ENCODE measurements around the gene GCK. TPM values are rescaled to one million over a fixed set of nuclear protein-coding genes. Genes with fewer than 3 reads are reported as not detected.

GCK gene
- total and polyA plus RNA-seq, 4 donors: 0.09 to 12.7 (median 0.44) TPM

DNA sequence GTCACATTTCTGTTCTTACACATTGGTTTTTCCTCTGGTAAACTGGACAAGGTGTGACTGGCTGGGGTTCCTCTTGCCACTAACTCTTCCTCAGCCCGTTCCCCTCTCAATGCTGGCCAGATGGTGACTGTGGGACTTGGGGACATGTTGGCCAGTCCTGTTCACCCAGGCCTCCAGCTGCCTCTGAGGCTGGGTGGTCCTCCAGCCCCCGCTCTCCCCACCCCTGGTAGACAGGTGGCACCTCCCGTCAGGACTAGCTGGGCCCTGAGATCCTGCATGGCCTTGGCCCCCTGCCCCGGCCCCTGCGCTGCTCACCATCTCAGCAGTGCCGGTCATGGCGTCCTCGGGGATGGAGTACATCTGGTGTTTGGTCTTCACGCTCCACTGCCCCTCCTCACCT is 37.3 kb downstream of the GCK start:
- Histone ChIP-seq H3K4me3 (ENCODE audit: low read depth in 1 of 3, low read length in 3 of 3) (no peak overlapping the region), H3K9me3 (ENCODE audit: control insufficient read depth in 4 of 4, low read length in 3 of 4) (no peaks in the 10 kb centered on the region), H3K27ac (ENCODE audit: low read depth in 1 of 2, low read length in 2 of 2) (no peak overlapping the region), H3K9ac (ENCODE audit: low read depth in 1 of 2, low read length in 2 of 2) (no peak overlapping the region), H3K27me3 (ENCODE audit: control insufficient read depth in 4 of 4, insufficient read depth in 4 of 4, low read length in 3 of 4) (no peaks in the 10 kb centered on the region), H3K4me1 (ENCODE audit: control insufficient read depth in 4 of 4, insufficient read depth in 4 of 4, low read length in 3 of 4) (peaks cover under 1 to 26% (median 19%) of the 10 kb centered on the region in 4 donors), H3K36me3 (ENCODE audit: control insufficient read depth in 4 of 4, insufficient read depth in 3 of 4, low read depth in 1 of 4, low read length in 3 of 4) (peaks cover 0 to 27% (median 8%) of the 10 kb centered on the region in 4 donors)
- 96% methylated on average over 9 of the region's 9 CpGs for WGBS
- TF ChIP-seq REST (IDR thresholded peaks at IDR 0.05): no peak
- TF ChIP-seq ZBTB33 (IDR thresholded peaks at IDR 0.05): no peak
- no peak for TF ChIP-seq TAF1 (conservative IDR thresholded peaks at IDR 0.05)
- no peak for TF ChIP-seq JUND (IDR thresholded peaks at IDR 0.05)
- TF ChIP-seq, protein P1, sequence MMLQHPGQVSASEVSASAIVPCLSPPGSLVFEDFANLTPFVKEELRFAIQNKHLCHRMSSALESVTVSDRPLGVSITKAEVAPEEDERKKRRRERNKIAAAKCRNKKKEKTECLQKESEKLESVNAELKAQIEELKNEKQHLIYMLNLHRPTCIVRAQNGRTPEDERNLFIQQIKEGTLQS (IDR thresholded peaks at IDR 0.05): no peak
- DNase-seq (ENCODE audit: low spot score): no peak

DNA sequence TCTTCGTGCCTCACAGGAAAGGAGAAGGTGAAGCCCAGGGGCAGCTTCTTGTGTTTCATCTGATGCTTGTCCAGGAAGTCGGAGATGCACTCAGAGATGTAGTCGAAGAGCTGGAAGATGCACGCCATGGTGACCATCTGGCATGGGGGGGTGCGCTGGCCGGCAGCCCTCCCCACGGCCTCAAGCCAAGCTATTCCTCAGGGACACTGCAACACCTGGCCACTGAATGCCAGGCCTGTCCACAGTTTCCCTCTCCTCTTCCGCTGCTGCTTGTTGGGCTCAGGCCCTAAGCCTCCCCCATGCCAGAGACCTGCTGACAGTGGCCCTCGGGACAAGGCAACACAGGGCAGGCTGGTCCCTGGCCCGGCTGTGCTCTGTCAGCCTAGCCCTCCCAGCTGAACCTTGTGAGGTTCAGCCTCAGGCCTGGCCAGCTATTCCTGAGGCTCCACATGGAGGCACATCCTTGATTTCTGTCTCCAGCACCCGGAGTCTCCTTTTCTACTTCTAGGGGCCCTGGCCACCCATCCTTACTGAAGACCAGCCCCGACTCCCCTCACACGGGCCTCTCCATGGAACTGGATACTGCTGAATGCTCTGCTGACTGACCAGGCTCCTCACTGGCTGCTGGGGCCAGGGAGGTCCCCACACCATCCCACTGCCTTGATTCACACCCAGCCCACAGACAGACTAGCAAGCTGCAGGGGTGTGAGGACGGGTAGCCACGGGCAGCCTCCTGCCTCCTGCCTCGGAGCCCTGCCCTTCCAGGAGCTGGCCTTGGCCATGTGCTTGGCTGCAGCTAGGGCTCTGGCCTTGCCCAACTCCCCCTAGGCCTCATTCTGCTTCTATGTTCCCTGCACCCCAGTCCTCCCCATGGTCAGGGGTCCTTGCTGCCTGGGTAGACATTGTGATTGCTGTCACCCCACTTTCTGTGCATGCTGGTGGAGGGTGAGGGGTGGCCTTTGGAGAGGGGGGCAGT is 38.0 kb downstream of the GCK start:
- no peak overlapping the region for H3K27ac ChIP-seq (ENCODE audit: low read depth in 1 of 2, low read length in 2 of 2)
- H3K4me3 ChIP-seq (ENCODE audit: low read depth in 1 of 3, low read length in 3 of 3): no peak overlapping the region
- H3K36me3 ChIP-seq (ENCODE audit: control insufficient read depth in 4 of 4, insufficient read depth in 3 of 4, low read depth in 1 of 4, low read length in 3 of 4): peaks cover 0 to 27% (median 8%) of the 10 kb centered on the region in 4 donors
- WGBS: 95% methylated on average over 16 of the region's 16 CpGs
- no peak overlapping the region for H3K9ac ChIP-seq (ENCODE audit: low read depth in 1 of 2, low read length in 2 of 2)
- peaks cover 0 to 21% (median 12%) of the 10 kb centered on the region in 4 donors for H3K4me1 ChIP-seq (ENCODE audit: control insufficient read depth in 4 of 4, insufficient read depth in 4 of 4, low read length in 3 of 4)
- DNase-seq (ENCODE audit: low spot score): no peak
- H3K9me3 ChIP-seq (ENCODE audit: control insufficient read depth in 4 of 4, low read length in 3 of 4): no peaks in the 10 kb centered on the region
- H3K27me3 ChIP-seq (ENCODE audit: control insufficient read depth in 4 of 4, insufficient read depth in 4 of 4, low read length in 3 of 4): no peaks in the 10 kb centered on the region
- TF ChIP-seq RXRA (IDR thresholded peaks at IDR 0.05) (no peak), TAF1 (conservative IDR thresholded peaks at IDR 0.05) (no peak), EGR1 (IDR thresholded peaks at IDR 0.05; ENCODE audit: low read depth in 2 of 2) (no peak), RAD21 (IDR thresholded peaks at IDR 0.05) (no peak), SP1 (IDR thresholded peaks at IDR 0.05) (no peak), REST (IDR thresholded peaks at IDR 0.05) (no peak), JUND (IDR thresholded peaks at IDR 0.05) (no peak), FOXA1 (IDR thresholded peaks at IDR 0.05) (no peak), GABPA (IDR thresholded peaks at IDR 0.05 in 1 of 2, conservative IDR thresholded peaks at IDR 0.05 in 1 of 2) (no peak), ZBTB33 (IDR thresholded peaks at IDR 0.05) (no peak), YY1 (IDR thresholded peaks at IDR 0.05) (no peak)
- TF ChIP-seq, protein P1 (IDR thresholded peaks at IDR 0.05): no peak
- TF ChIP-seq, protein P2, sequence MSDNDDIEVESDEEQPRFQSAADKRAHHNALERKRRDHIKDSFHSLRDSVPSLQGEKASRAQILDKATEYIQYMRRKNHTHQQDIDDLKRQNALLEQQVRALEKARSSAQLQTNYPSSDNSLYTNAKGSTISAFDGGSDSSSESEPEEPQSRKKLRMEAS (IDR thresholded peaks at IDR 0.05): no peak
